Liver (tissue), 9 donors: ENCODE measurements around the gene FGF12. TPM values are rescaled to one million over a fixed set of nuclear protein-coding genes. Genes with fewer than 3 reads are reported as not detected.

Experiments used
- DNase-seq: peaks from one replicate; pipeline ENCODE4 v3.0.0-alpha.2; 2017; ENCODE audit warnings: low spot score
- H3K27ac ChIP-seq, 2 donors: one replicate each; pipeline ENCODE4 v1.7.0; 2013; ENCODE audit warnings: inconsistent platforms in 2 of 2, low read length in 2 of 2, control low read depth in 1 of 2, low read depth in 1 of 2, mild to moderate bottlenecking in 1 of 2
- H3K27me3 ChIP-seq, 4 donors: one replicate each; pipeline versions ENCODE4 v1.6.1 to v1.7.0; 2013; ENCODE audit warnings: low read length in 3 of 4, inconsistent platforms in 1 of 4, mild to moderate bottlenecking in 1 of 4, moderate library complexity in 1 of 4; ENCODE audit not compliant: control insufficient read depth in 4 of 4, insufficient read depth in 4 of 4
- H3K36me3 ChIP-seq, 4 donors: one replicate each; pipeline versions ENCODE4 v1.6.1 to v1.7.0; 2013; ENCODE audit warnings: low read length in 3 of 4, mild to moderate bottlenecking in 3 of 4, low read depth in 1 of 4, moderate library complexity in 1 of 4; ENCODE audit not compliant: control insufficient read depth in 4 of 4, insufficient read depth in 3 of 4
- H3K4me1 ChIP-seq, 4 donors: one replicate each; pipeline versions ENCODE4 v1.6.1 to v1.7.0; 2013; ENCODE audit warnings: low read length in 3 of 4, mild to moderate bottlenecking in 3 of 4, moderate library complexity in 1 of 4; ENCODE audit not compliant: control insufficient read depth in 4 of 4, insufficient read depth in 4 of 4
- H3K4me3 ChIP-seq, 3 donors: one replicate each; pipeline versions ENCODE4 v1.6.1 to v1.7.0; 2013; ENCODE audit warnings: low read length in 3 of 3, control low read depth in 1 of 3, low read depth in 1 of 3, mild to moderate bottlenecking in 1 of 3
- H3K9ac ChIP-seq, 2 donors: one replicate each; pipeline ENCODE4 v1.7.0; 2013; ENCODE audit warnings: low read length in 2 of 2, mild to moderate bottlenecking in 2 of 2, moderate library complexity in 2 of 2, control low read depth in 1 of 2, low read depth in 1 of 2
- H3K9me3 ChIP-seq, 4 donors: one replicate each; pipeline versions ENCODE4 v1.6.1 to v1.7.0; 2013; ENCODE audit warnings: low read length in 3 of 4; ENCODE audit not compliant: control insufficient read depth in 4 of 4
- EGR1 ChIP-seq, 2 donors: IDR thresholded peaks; 2 replicates each; pipeline ENCODE4 v1.6.1; 2016 to 2018; ENCODE audit warnings: antibody characterized with exemption in 2 of 2, low read depth in 2 of 2
- FOXA1 ChIP-seq: IDR thresholded peaks from 2 replicates; pipeline ENCODE4 v1.6.1; 2016; ENCODE audit warnings: antibody characterized with exemption
- FOXA2 ChIP-seq: IDR thresholded peaks from 2 replicates; pipeline ENCODE4 v1.6.1; 2016; ENCODE audit warnings: antibody characterized with exemption
- GABPA ChIP-seq, 2 donors: IDR thresholded peaks in 1 of 2; conservative IDR thresholded peaks in 1 of 2; 2 replicates each; pipeline ENCODE4 v1.6.1; 2016; ENCODE audit warnings: antibody characterized with exemption in 2 of 2, mild to moderate bottlenecking in 1 of 2, moderate library complexity in 1 of 2
- HNF4A ChIP-seq, 2 donors: conservative IDR thresholded peaks; 2 replicates each; pipeline ENCODE4 v1.6.1; 2016; ENCODE audit warnings: antibody characterized with exemption in 2 of 2, mild to moderate bottlenecking in 2 of 2
- JUND ChIP-seq, 2 donors: IDR thresholded peaks; 2 replicates each; pipeline ENCODE4 v1.6.1; 2016; ENCODE audit warnings: antibody characterized with exemption in 2 of 2
- NR2F2 ChIP-seq: IDR thresholded peaks from 2 replicates; pipeline ENCODE4 v1.6.1; 2016; ENCODE audit warnings: antibody characterized with exemption
- RAD21 ChIP-seq, 2 donors: IDR thresholded peaks; 2 replicates each; pipeline ENCODE4 v1.6.1; 2016; ENCODE audit warnings: antibody characterized with exemption in 2 of 2, mild to moderate bottlenecking in 2 of 2
- RXRA ChIP-seq, 2 donors: IDR thresholded peaks; 2 replicates each; pipeline ENCODE4 v1.6.1; 2017 to 2018; ENCODE audit warnings: antibody characterized with exemption in 2 of 2, mild to moderate bottlenecking in 1 of 2
- SP1 ChIP-seq: IDR thresholded peaks from 2 replicates; pipeline ENCODE4 v1.6.1; 2018; ENCODE audit warnings: antibody characterized with exemption, mild to moderate bottlenecking
- TAF1 ChIP-seq: conservative IDR thresholded peaks from 2 replicates; pipeline ENCODE4 v1.6.1; 2016; ENCODE audit warnings: antibody characterized with exemption, mild to moderate bottlenecking
- YY1 ChIP-seq: IDR thresholded peaks from 2 replicates; pipeline ENCODE4 v1.6.1; 2016; ENCODE audit warnings: antibody characterized with exemption, mild to moderate bottlenecking
- polyA plus RNA-seq, 2 donors: library from polyadenylated mRNA; stranded (reverse) in 1 of 2; unstranded in 1 of 2; fragments of 200-250 nt in 1 of 2; fragments of >200 nt in 1 of 2; fragmentation: Nextera tagmentation in 1 of 2; extraction: Ambion mirVana in 1 of 2; gene quantifications; one replicate each; pipeline versions ENCODE4 v1.2.1 to v1.2.3, GENCODE V29; 2013 to 2015
- total RNA-seq, 2 donors: library from RNA; depleted of rRNA; stranded (reverse); fragments of >200 nt; gene quantifications; one replicate each; pipeline ENCODE4 v1.2.3, GENCODE V29; 2014
- TF ChIP-seq, protein P1 (sequence below): IDR thresholded peaks from 2 replicates; pipeline ENCODE4 v1.6.1; 2016; ENCODE audit warnings: antibody characterized with exemption
- TF ChIP-seq, protein P2 (sequence below): IDR thresholded peaks from 2 replicates; pipeline ENCODE4 v1.6.1; 2016; ENCODE audit warnings: antibody characterized with exemption
- TF ChIP-seq, protein P3 (sequence below): IDR thresholded peaks from 2 replicates; pipeline ENCODE4 v1.6.1; 2016; ENCODE audit warnings: antibody characterized with exemption, mild to moderate bottlenecking
- TF ChIP-seq, protein P4 (sequence below): fragments of 150-350 bp; IDR thresholded peaks from 2 replicates; pipeline ENCODE4 v1.5.1; 2017; ENCODE audit warnings: improper control_type of control experiment, low read depth, low read length; ENCODE audit not compliant: missing input control
- TF ChIP-seq, protein P5 (sequence below): IDR thresholded peaks from 2 replicates; pipeline ENCODE4 v1.6.1; 2016; ENCODE audit warnings: antibody characterized with exemption
- donor health status: healthy.
- donor health status: healthy.
- donor health status: healthy.
- donor health status: healthy.
- donor health status: healthy.

FGF12 gene
- total and polyA plus RNA-seq, 4 donors = 0.11 to 0.59 (median 0.19) TPM

DNA sequence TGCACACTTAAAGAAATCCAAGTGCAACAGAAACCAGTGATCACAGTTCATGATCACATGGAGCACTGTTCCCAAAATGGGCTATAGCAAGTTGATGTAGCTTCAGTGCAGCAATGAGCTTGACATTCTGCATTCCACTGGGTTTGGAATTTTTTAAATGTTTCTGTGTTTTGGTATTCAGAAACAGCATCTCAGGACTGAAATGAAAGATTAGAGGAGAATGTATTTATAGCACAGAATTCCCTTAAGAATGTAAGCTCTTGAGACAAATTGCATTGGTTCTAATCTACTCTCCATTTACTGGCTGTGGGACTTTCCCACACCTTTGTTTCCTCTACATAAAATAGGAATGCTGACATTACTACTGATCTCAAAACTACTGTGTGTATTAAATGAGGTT is 162.7 kb downstream of the FGF12 start:
- TF ChIP-seq RXRA (IDR thresholded peaks at IDR 0.05) (no peak), EGR1 (IDR thresholded peaks at IDR 0.05; ENCODE audit: low read depth in 2 of 2) (no peak)
- TF ChIP-seq, protein P1, sequence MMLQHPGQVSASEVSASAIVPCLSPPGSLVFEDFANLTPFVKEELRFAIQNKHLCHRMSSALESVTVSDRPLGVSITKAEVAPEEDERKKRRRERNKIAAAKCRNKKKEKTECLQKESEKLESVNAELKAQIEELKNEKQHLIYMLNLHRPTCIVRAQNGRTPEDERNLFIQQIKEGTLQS = no peak
- peaks cover 0 to 2% (median 0%) of the 10 kb centered on the region in 4 donors for H3K4me1 ChIP-seq
- H3K27me3 ChIP-seq = no peaks in the 10 kb centered on the region
- H3K9me3 ChIP-seq = no peaks in the 10 kb centered on the region
- DNase-seq = no peak
- H3K27ac ChIP-seq = no peak overlapping the region
- H3K9ac ChIP-seq = no peak overlapping the region
- no peak overlapping the region for H3K4me3 ChIP-seq
- no peaks in the 10 kb centered on the region for H3K36me3 ChIP-seq

DNA sequence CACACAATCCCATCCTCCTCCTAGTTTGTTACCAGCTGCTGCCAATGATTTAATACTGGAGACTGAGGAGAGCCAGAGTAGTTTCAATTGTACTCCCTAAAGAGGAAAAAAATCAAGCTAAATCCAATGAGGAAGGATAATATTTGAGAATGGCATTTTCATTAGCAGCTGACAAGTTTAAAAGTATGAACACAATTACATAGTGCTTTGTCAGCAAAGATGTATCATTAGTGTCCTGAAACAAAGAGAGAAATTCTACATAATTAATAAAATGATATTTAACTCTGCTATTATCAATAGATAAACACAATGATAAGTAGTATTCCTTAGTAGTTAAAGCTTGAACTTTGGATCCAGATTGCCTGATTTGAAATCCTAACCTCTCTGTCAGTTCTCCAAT is 163.9 kb downstream of the FGF12 start:
- H3K27ac ChIP-seq = no peak overlapping the region
- H3K36me3 ChIP-seq = no peaks in the 10 kb centered on the region
- peaks cover 0 to 2% (median 0%) of the 10 kb centered on the region in 4 donors for H3K4me1 ChIP-seq
- DNase-seq = no peak
- H3K27me3 ChIP-seq = no peaks in the 10 kb centered on the region
- H3K9me3 ChIP-seq = peaks cover 0 to 3% (median 0%) of the 10 kb centered on the region in 4 donors
- no peak overlapping the region for H3K4me3 ChIP-seq
- TF ChIP-seq NR2F2 = no peak
- TF ChIP-seq YY1 = no peak
- TF ChIP-seq, protein P2, sequence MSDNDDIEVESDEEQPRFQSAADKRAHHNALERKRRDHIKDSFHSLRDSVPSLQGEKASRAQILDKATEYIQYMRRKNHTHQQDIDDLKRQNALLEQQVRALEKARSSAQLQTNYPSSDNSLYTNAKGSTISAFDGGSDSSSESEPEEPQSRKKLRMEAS = no peak
- TF ChIP-seq, protein P3, sequence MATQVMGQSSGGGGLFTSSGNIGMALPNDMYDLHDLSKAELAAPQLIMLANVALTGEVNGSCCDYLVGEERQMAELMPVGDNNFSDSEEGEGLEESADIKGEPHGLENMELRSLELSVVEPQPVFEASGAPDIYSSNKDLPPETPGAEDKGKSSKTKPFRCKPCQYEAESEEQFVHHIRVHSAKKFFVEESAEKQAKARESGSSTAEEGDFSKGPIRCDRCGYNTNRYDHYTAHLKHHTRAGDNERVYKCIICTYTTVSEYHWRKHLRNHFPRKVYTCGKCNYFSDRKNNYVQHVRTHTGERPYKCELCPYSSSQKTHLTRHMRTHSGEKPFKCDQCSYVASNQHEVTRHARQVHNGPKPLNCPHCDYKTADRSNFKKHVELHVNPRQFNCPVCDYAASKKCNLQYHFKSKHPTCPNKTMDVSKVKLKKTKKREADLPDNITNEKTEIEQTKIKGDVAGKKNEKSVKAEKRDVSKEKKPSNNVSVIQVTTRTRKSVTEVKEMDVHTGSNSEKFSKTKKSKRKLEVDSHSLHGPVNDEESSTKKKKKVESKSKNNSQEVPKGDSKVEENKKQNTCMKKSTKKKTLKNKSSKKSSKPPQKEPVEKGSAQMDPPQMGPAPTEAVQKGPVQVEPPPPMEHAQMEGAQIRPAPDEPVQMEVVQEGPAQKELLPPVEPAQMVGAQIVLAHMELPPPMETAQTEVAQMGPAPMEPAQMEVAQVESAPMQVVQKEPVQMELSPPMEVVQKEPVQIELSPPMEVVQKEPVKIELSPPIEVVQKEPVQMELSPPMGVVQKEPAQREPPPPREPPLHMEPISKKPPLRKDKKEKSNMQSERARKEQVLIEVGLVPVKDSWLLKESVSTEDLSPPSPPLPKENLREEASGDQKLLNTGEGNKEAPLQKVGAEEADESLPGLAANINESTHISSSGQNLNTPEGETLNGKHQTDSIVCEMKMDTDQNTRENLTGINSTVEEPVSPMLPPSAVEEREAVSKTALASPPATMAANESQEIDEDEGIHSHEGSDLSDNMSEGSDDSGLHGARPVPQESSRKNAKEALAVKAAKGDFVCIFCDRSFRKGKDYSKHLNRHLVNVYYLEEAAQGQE = no peak
- TF ChIP-seq, protein P4, sequence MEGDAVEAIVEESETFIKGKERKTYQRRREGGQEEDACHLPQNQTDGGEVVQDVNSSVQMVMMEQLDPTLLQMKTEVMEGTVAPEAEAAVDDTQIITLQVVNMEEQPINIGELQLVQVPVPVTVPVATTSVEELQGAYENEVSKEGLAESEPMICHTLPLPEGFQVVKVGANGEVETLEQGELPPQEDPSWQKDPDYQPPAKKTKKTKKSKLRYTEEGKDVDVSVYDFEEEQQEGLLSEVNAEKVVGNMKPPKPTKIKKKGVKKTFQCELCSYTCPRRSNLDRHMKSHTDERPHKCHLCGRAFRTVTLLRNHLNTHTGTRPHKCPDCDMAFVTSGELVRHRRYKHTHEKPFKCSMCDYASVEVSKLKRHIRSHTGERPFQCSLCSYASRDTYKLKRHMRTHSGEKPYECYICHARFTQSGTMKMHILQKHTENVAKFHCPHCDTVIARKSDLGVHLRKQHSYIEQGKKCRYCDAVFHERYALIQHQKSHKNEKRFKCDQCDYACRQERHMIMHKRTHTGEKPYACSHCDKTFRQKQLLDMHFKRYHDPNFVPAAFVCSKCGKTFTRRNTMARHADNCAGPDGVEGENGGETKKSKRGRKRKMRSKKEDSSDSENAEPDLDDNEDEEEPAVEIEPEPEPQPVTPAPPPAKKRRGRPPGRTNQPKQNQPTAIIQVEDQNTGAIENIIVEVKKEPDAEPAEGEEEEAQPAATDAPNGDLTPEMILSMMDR = no peak
- TF ChIP-seq RAD21 (IDR thresholded peaks at IDR 0.05) = no peak
- TF ChIP-seq FOXA2 = no peak
- TF ChIP-seq, protein P5, sequence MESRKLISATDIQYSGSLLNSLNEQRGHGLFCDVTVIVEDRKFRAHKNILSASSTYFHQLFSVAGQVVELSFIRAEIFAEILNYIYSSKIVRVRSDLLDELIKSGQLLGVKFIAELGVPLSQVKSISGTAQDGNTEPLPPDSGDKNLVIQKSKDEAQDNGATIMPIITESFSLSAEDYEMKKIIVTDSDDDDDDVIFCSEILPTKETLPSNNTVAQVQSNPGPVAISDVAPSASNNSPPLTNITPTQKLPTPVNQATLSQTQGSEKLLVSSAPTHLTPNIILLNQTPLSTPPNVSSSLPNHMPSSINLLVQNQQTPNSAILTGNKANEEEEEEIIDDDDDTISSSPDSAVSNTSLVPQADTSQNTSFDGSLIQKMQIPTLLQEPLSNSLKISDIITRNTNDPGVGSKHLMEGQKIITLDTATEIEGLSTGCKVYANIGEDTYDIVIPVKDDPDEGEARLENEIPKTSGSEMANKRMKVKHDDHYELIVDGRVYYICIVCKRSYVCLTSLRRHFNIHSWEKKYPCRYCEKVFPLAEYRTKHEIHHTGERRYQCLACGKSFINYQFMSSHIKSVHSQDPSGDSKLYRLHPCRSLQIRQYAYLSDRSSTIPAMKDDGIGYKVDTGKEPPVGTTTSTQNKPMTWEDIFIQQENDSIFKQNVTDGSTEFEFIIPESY = no peak
- no peak for TF ChIP-seq HNF4A (conservative IDR thresholded peaks at IDR 0.05)
- TF ChIP-seq FOXA1 = no peak
- TF ChIP-seq JUND (IDR thresholded peaks at IDR 0.05) = no peak
- no peak for TF ChIP-seq RXRA (IDR thresholded peaks at IDR 0.05)
- TF ChIP-seq, protein P1 = no peak
- TF ChIP-seq SP1 = no peak
- TF ChIP-seq TAF1 = no peak
- no peak for TF ChIP-seq GABPA (IDR thresholded peaks at IDR 0.05 in 1 of 2, conservative IDR thresholded peaks at IDR 0.05 in 1 of 2)
- H3K9ac ChIP-seq = no peak overlapping the region
